HEK293 (cell line): Measurements from ENCODE around the gene ARL16.

Experiments
- CTCF ChIA-PET: fragments of 350-600 bp; formaldehyde crosslinking; extraction: SDS; loops from one replicate; lab custom pipeline; 2021; ENCODE audit warnings: antibody characterized with exemption; lab: Yijun Ruan, JAX
- POLR2A ChIA-PET: fragments of 300-600 bp; formaldehyde crosslinking; extraction: SDS; loops from one replicate; lab custom pipeline; 2020; ENCODE audit warnings: antibody characterized with exemption, inconsistent platforms; lab: Yijun Ruan, JAX
- H3K27ac ChIP-seq: fragments of 200-500 bp; sonication (Bioruptor generic); 2 replicates; pipeline ENCODE4 v1.5.1; 2014; ENCODE audit warnings: low read depth, low read length, control low read depth, inconsistent platforms; ENCODE audit errors: extremely low read depth
- H3K36me3 ChIP-seq, 2 experiments: fragments of 200-500 bp in 1 of 2; sonication (Bioruptor generic) in 1 of 2; 1 replicate in 1 of 2; 2 replicates in 1 of 2; pipeline ENCODE4 v1.5.1; 2014 to 2017; ENCODE audit warnings: inconsistent platforms in 2 of 2, low read length in 2 of 2; ENCODE audit not compliant: control insufficient read depth in 2 of 2, insufficient read depth in 1 of 2
- H3K4me1 ChIP-seq: fragments of 200-500 bp; sonication (Bioruptor generic); 2 replicates; pipeline ENCODE4 v1.5.1; 2014; ENCODE audit warnings: mild to moderate bottlenecking, low read length, inconsistent platforms; ENCODE audit not compliant: control insufficient read depth, insufficient read depth
- H3K4me3 ChIP-seq: 2 replicates; pipeline ENCODE4 v1.5.1; 2011; ENCODE audit warnings: low read depth, mild to moderate bottlenecking, control low read depth, low read length, moderate library complexity
- H3K9me3 ChIP-seq: fragments of 200-500 bp; sonication (Bioruptor generic); 2 replicates; pipeline ENCODE4 v1.5.1; 2014; ENCODE audit warnings: low read depth, low read length, inconsistent platforms; ENCODE audit not compliant: control insufficient read depth, insufficient read depth
- GFI1B ChIP-seq: fragments of 450-650 bp; formaldehyde crosslinking; IDR thresholded peaks from 2 replicates; pipeline ENCODE4 v1.5.1; 2016; ENCODE audit warnings: missing biosample characterization, missing genetic modification characterization
- IKZF3 ChIP-seq: fragments of 450-650 bp; IDR thresholded peaks from 2 replicates; pipeline ENCODE4 v1.5.0; 2018; ENCODE audit warnings: missing biosample characterization, mild to moderate bottlenecking, missing genetic modification characterization, moderate library complexity
- KLF16 ChIP-seq: fragments of 450-650 bp; formaldehyde crosslinking; IDR thresholded peaks from 2 replicates; pipeline ENCODE4 v1.5.1; 2017; ENCODE audit warnings: missing biosample characterization, missing genetic modification characterization
- MYNN ChIP-seq: fragments of 450-650 bp; formaldehyde crosslinking; IDR thresholded peaks from 2 replicates; pipeline ENCODE4 v1.5.1; 2016; ENCODE audit warnings: missing biosample characterization, missing genetic modification characterization, borderline replicate concordance
- MZF1 ChIP-seq: fragments of 450-650 bp; formaldehyde crosslinking; IDR thresholded peaks from 2 replicates; pipeline ENCODE4 v1.5.1; 2017; ENCODE audit warnings: missing biosample characterization, missing genetic modification characterization, borderline replicate concordance
- OSR2 ChIP-seq: fragments of 450-650 bp; formaldehyde crosslinking; IDR thresholded peaks from 2 replicates; pipeline ENCODE4 v1.5.1; 2016; ENCODE audit warnings: missing biosample characterization, missing genetic modification characterization
- YY1 ChIP-seq: fragments of 450-650 bp; formaldehyde crosslinking; IDR thresholded peaks from 2 replicates; pipeline ENCODE4 v1.5.1; 2018; ENCODE audit warnings: missing biosample characterization, missing genetic modification characterization
- ZEB2 ChIP-seq: fragments of 450-650 bp; formaldehyde crosslinking; IDR thresholded peaks from 2 replicates; pipeline ENCODE4 v1.5.1; 2016; ENCODE audit warnings: missing biosample characterization, missing genetic modification characterization
- ZFP37 ChIP-seq: fragments of 450-650 bp; formaldehyde crosslinking; IDR thresholded peaks from 2 replicates; pipeline ENCODE4 v1.5.1; 2016; ENCODE audit warnings: missing biosample characterization, missing genetic modification characterization
- ZNF138 ChIP-seq: fragments of 450-650 bp; formaldehyde crosslinking; IDR thresholded peaks from 2 replicates; pipeline ENCODE4 v1.5.1; 2016; ENCODE audit warnings: missing biosample characterization, missing genetic modification characterization, borderline replicate concordance
- ZNF16 ChIP-seq: fragments of 450-650 bp; formaldehyde crosslinking; IDR thresholded peaks from 2 replicates; pipeline ENCODE4 v1.5.1; 2016; ENCODE audit warnings: low read depth, missing biosample characterization, missing genetic modification characterization
- ZNF266 ChIP-seq: fragments of 450-650 bp; formaldehyde crosslinking; IDR thresholded peaks from 2 replicates; pipeline ENCODE4 v1.5.1; 2016; ENCODE audit warnings: missing biosample characterization, missing genetic modification characterization, low read depth
- ZNF521 ChIP-seq: fragments of 450-650 bp; formaldehyde crosslinking; IDR thresholded peaks from 2 replicates; pipeline ENCODE4 v1.5.1; 2017; ENCODE audit warnings: missing biosample characterization, mild to moderate bottlenecking, missing genetic modification characterization
- ZNF571 ChIP-seq: fragments of 450-650 bp; formaldehyde crosslinking; IDR thresholded peaks from 2 replicates; pipeline ENCODE4 v1.5.0; 2017; ENCODE audit warnings: missing biosample characterization, missing genetic modification characterization
- TF ChIP-seq, protein P1 (sequence below): fragments of 450-650 bp; formaldehyde crosslinking; IDR thresholded peaks from 2 replicates; pipeline ENCODE4 v1.5.1; 2016; ENCODE audit warnings: missing biosample characterization, missing genetic modification characterization
- TF ChIP-seq, protein P2 (sequence below): fragments of 450-650 bp; formaldehyde crosslinking; IDR thresholded peaks from 2 replicates; pipeline ENCODE4 v1.5.1; 2016; ENCODE audit warnings: missing biosample characterization, missing genetic modification characterization
- TF ChIP-seq, protein P3 (sequence below): fragments of 450-650 bp; formaldehyde crosslinking; IDR thresholded peaks from 2 replicates; pipeline ENCODE4 v1.5.1; 2017; ENCODE audit warnings: missing biosample characterization, missing genetic modification characterization
- TF ChIP-seq, protein P4 (sequence below): fragments of 450-650 bp; formaldehyde crosslinking; IDR thresholded peaks from 2 replicates; pipeline ENCODE4 v1.5.1; 2016; ENCODE audit warnings: missing biosample characterization, missing genetic modification characterization
- TF ChIP-seq, protein P5 (sequence below): fragments of 450-650 bp; formaldehyde crosslinking; IDR thresholded peaks from 2 replicates; pipeline ENCODE4 v1.5.1; 2016; ENCODE audit warnings: missing biosample characterization, missing genetic modification characterization
- TF ChIP-seq, protein P6 (sequence below): sonication (generic); formaldehyde crosslinking; IDR thresholded peaks from 2 replicates; pipeline ENCODE4 v1.8.1; 2022; ENCODE audit warnings: mild to moderate bottlenecking, moderate library complexity, missing genetic modification reagents
- TF ChIP-seq, protein P7 (sequence below): fragments of 450-650 bp; formaldehyde crosslinking; IDR thresholded peaks from 2 replicates; pipeline ENCODE4 v1.5.1; 2016; ENCODE audit warnings: missing biosample characterization, missing genetic modification characterization, low read depth

Gene ARL16

DNA sequence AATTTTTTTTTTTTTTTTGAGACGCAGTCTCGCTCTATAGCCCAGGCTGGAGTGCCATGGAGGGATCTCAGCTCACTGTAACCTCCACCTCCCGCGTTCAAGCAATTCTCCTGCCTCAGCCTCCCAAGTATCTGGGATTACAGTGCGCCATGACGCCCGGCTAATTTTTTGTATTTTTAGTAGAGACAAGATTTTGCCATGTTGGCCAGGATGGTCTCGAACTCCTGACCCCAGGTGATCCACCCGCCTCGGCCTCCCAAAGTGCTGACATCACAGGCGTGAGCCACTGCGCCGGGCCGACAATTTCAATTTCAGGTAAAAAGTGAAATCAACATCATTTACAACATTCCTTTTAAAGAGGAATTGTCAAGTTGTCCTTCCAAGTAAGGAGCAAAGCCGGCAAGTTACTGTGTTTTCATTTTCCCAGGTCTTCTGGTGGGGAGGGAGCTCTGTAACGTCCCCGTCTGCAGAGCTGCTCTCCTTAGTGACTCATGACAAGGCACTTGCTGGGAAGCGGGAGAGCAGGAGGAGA lies 47.6 kb downstream of the ARL16 start (continued):
- TF ChIP-seq, protein P1, sequence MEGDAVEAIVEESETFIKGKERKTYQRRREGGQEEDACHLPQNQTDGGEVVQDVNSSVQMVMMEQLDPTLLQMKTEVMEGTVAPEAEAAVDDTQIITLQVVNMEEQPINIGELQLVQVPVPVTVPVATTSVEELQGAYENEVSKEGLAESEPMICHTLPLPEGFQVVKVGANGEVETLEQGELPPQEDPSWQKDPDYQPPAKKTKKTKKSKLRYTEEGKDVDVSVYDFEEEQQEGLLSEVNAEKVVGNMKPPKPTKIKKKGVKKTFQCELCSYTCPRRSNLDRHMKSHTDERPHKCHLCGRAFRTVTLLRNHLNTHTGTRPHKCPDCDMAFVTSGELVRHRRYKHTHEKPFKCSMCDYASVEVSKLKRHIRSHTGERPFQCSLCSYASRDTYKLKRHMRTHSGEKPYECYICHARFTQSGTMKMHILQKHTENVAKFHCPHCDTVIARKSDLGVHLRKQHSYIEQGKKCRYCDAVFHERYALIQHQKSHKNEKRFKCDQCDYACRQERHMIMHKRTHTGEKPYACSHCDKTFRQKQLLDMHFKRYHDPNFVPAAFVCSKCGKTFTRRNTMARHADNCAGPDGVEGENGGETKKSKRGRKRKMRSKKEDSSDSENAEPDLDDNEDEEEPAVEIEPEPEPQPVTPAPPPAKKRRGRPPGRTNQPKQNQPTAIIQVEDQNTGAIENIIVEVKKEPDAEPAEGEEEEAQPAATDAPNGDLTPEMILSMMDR (tag by site-specific recombination) = no peak
- TF ChIP-seq, protein P2, sequence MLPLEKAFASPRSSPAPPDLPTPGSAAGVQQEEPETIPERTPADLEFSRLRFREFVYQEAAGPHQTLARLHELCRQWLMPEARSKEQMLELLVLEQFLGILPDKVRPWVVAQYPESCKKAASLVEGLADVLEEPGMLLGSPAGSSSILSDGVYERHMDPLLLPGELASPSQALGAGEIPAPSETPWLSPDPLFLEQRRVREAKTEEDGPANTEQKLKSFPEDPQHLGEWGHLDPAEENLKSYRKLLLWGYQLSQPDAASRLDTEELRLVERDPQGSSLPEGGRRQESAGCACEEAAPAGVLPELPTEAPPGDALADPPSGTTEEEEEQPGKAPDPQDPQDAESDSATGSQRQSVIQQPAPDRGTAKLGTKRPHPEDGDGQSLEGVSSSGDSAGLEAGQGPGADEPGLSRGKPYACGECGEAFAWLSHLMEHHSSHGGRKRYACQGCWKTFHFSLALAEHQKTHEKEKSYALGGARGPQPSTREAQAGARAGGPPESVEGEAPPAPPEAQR (tag by site-specific recombination) = no peak
- 0 out of 2 replicates have a peak, but pooled peaks have one; percentile 21 for TF ChIP-seq ZEB2 (tag by site-specific recombination)
- TF ChIP-seq MYNN (tag by site-specific recombination) = no peak
- TF ChIP-seq, protein P3, sequence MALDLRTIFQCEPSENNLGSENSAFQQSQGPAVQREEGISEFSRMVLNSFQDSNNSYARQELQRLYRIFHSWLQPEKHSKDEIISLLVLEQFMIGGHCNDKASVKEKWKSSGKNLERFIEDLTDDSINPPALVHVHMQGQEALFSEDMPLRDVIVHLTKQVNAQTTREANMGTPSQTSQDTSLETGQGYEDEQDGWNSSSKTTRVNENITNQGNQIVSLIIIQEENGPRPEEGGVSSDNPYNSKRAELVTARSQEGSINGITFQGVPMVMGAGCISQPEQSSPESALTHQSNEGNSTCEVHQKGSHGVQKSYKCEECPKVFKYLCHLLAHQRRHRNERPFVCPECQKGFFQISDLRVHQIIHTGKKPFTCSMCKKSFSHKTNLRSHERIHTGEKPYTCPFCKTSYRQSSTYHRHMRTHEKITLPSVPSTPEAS = no peak
- peak; percentile 81; the same call in 1 of the 2 replicates for TF ChIP-seq MZF1 (tag by site-specific recombination)
- TF ChIP-seq ZNF266 (tag by site-specific recombination) = no peak
- TF ChIP-seq, protein P4, sequence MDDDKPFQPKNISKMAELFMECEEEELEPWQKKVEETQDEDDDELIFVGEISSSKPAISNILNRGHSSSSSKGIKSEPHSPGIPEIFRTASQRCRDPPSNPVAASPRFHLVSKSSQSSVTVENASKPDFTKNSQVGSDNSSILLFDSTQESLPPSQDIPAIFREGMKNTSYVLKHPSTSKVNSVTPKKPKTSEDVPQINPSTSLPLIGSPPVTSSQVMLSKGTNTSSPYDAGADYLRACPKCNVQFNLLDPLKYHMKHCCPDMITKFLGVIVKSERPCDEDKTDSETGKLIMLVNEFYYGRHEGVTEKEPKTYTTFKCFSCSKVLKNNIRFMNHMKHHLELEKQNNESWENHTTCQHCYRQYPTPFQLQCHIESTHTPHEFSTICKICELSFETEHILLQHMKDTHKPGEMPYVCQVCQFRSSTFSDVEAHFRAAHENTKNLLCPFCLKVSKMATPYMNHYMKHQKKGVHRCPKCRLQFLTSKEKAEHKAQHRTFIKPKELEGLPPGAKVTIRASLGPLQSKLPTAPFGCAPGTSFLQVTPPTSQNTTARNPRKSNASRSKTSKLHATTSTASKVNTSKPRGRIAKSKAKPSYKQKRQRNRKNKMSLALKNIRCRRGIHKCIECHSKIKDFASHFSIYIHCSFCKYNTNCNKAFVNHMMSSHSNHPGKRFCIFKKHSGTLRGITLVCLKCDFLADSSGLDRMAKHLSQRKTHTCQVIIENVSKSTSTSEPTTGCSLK (tag by site-specific recombination) = no peak
- TF ChIP-seq ZNF16 (tag by site-specific recombination) = no peak
- TF ChIP-seq, protein P5, sequence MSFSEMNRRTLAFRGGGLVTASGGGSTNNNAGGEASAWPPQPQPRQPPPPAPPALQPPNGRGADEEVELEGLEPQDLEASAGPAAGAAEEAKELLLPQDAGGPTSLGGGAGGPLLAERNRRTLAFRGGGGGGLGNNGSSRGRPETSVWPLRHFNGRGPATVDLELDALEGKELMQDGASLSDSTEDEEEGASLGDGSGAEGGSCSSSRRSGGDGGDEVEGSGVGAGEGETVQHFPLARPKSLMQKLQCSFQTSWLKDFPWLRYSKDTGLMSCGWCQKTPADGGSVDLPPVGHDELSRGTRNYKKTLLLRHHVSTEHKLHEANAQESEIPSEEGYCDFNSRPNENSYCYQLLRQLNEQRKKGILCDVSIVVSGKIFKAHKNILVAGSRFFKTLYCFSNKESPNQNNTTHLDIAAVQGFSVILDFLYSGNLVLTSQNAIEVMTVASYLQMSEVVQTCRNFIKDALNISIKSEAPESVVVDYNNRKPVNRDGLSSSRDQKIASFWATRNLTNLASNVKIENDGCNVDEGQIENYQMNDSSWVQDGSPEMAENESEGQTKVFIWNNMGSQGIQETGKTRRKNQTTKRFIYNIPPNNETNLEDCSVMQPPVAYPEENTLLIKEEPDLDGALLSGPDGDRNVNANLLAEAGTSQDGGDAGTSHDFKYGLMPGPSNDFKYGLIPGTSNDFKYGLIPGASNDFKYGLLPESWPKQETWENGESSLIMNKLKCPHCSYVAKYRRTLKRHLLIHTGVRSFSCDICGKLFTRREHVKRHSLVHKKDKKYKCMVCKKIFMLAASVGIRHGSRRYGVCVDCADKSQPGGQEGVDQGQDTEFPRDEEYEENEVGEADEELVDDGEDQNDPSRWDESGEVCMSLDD (tag by site-specific recombination) = no peak

DNA sequence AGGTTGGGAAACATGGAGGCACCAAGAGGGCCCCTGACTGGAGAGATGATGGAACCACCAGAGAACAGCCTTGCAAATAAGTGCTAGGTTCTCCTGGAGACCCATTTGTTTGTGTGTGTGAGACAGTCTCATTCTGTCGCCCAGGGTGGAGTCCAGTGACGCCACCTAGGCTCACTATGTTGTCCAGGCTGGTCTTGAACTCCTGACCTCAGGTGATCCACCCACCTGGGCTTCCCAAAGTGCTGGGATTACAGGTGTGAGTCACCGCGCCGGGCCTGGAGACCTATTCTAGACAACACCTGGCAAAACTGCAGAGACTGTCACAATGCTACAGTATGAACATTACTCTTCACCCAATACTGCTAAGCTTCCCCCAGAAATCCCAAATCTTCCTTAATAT lies 48.2 kb downstream of the ARL16 start:
- H3K9me3 ChIP-seq = no peaks in the 10 kb centered on the region
- peaks cover 7 to 15% of the 10 kb centered on the region in 2 experiments for H3K36me3 ChIP-seq
- H3K4me1 ChIP-seq = peaks cover 9% of the 10 kb centered on the region; the same call in 1 of the 2 replicates
- no peak overlapping the region; the same call in 1 of the 2 replicates for H3K27ac ChIP-seq
- ChIA-PET POLR2A (no interaction called here), CTCF (interaction anchor here (0.6 to 1.8 kb wide), 5 partner anchors 30 to 1534 kb away, joined by 3 to 9 read pairs (median 4); partner anchors contain the start of genes ARL16 and HGS)
- no peak overlapping the region; the same call in 1 of the 2 replicates for H3K4me3 ChIP-seq
- TF ChIP-seq KLF16 (no peak), ZNF521 (tag by site-specific recombination) (no peak), ZNF571 (tag by site-specific recombination) (no peak), ZNF138 (tag by site-specific recombination) (no peak), IKZF3 (tag by site-specific recombination) (no peak), YY1 (no peak), OSR2 (tag by site-specific recombination) (no peak), ZFP37 (no peak), GFI1B (tag by site-specific recombination) (no peak)
- TF ChIP-seq, protein P4 (tag by site-specific recombination) = no peak
- TF ChIP-seq, protein P6, sequence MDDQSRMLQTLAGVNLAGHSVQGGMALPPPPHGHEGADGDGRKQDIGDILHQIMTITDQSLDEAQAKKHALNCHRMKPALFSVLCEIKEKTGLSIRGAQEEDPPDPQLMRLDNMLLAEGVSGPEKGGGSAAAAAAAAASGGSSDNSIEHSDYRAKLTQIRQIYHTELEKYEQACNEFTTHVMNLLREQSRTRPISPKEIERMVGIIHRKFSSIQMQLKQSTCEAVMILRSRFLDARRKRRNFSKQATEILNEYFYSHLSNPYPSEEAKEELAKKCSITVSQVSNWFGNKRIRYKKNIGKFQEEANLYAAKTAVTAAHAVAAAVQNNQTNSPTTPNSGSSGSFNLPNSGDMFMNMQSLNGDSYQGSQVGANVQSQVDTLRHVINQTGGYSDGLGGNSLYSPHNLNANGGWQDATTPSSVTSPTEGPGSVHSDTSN = no peak
- TF ChIP-seq, protein P7, sequence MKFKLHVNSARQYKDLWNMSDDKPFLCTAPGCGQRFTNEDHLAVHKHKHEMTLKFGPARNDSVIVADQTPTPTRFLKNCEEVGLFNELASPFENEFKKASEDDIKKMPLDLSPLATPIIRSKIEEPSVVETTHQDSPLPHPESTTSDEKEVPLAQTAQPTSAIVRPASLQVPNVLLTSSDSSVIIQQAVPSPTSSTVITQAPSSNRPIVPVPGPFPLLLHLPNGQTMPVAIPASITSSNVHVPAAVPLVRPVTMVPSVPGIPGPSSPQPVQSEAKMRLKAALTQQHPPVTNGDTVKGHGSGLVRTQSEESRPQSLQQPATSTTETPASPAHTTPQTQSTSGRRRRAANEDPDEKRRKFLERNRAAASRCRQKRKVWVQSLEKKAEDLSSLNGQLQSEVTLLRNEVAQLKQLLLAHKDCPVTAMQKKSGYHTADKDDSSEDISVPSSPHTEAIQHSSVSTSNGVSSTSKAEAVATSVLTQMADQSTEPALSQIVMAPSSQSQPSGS (tag by site-specific recombination) = no peak
